GM19452 (cell line): Measurements from ENCODE around the gene C1orf94.
"Not testable (repeated sequence)": the region's sequence is repeated elsewhere in the genome, so short reads cannot be mapped to it uniquely, and the experiment has no call there.

Source experiments
- ATAC-seq: cut with Tn5 transposase; IDR thresholded peaks from one replicate; pipeline ENCODE4 v1.9.1; 2021; ENCODE audit not compliant: unreplicated experiment

The C1orf94 gene

GRCh38 chr1:34163792-34164731 lies 12.6 kb upstream of the C1orf94 start:
- ATAC-seq = no peak

GRCh38 chr1:34164771-34165391 lies 11.8 kb upstream of the C1orf94 start, which contains the start of gene CSMD2:
Gene CSMD2, minus strand, starts transcription at chr1:34165230. Its CDS starts 133 bp downstream, at chr1:34165097.
- no peak for ATAC-seq

GRCh38 chr1:34165422-34165921 lies 11.2 kb upstream of the C1orf94 start:
- ATAC-seq = no peak

GRCh38 chr1:34166191-34166624 lies 10.5 kb upstream of the C1orf94 start:
- no peak for ATAC-seq

GRCh38 chr1:34166625-34167361 lies 9.9 kb upstream of the C1orf94 start:
- no peak for ATAC-seq

- no peak for ATAC-seq
These were observed 9.3 kb upstream of the C1orf94 start for GRCh38 chr1:34167389-34167788.

GRCh38 chr1:34175744-34176143 lies 963 bp upstream of the C1orf94 start:
- no peak for ATAC-seq

- ATAC-seq = no peak
These were observed 1.4 kb downstream of the C1orf94 start for GRCh38 chr1:34178072-34178471.

- not testable (repeated sequence) for ATAC-seq
These were observed 6.7 kb downstream of the C1orf94 start for GRCh38 chr1:34183381-34183780.

- no peak for ATAC-seq
These were observed 10.2 kb downstream of the C1orf94 start for GRCh38 chr1:34186741-34187494.

GRCh38 chr1:34188418-34188817 lies 11.7 kb downstream of the C1orf94 start:
- ATAC-seq = no peak

- no peak for ATAC-seq
These were observed 12.3 kb downstream of the C1orf94 start for GRCh38 chr1:34188985-34189384.

GRCh38 chr1:34190692-34191091 lies 14.0 kb downstream of the C1orf94 start:
- no peak for ATAC-seq

- no peak for ATAC-seq
These were observed 15.9 kb downstream of the C1orf94 start for GRCh38 chr1:34192621-34193020.

- no peak for ATAC-seq
These were observed 23.2 kb downstream of the C1orf94 start for GRCh38 chr1:34199927-34200326.

GRCh38 chr1:34212673-34213072 lies 36.0 kb downstream of the C1orf94 start:
- ATAC-seq = no peak

- no peak for ATAC-seq
These were observed 37.2 kb downstream of the C1orf94 start for GRCh38 chr1:34213956-34214355.

- ATAC-seq = no peak
These were observed 54.7 kb downstream of the C1orf94 start for GRCh38 chr1:34231441-34231840.

- no peak for ATAC-seq
These were observed 58.9 kb downstream of the C1orf94 start for GRCh38 chr1:34235594-34235993.

GRCh38 chr1:34236089-34236488 lies 59.4 kb downstream of the C1orf94 start:
- no peak for ATAC-seq
